CMK (cell line): ENCODE data around the gene MT1HL1.
"Not testable (repeated sequence)": the region's sequence is repeated elsewhere in the genome, so short reads cannot be mapped to it uniquely, and the experiment has no call there.

Experiments
- DNase-seq: peaks from one replicate; pipeline ENCODE4 v3.0.0-alpha.2; 2010; ENCODE audit warnings: low read depth

The MT1HL1 gene

DNA sequence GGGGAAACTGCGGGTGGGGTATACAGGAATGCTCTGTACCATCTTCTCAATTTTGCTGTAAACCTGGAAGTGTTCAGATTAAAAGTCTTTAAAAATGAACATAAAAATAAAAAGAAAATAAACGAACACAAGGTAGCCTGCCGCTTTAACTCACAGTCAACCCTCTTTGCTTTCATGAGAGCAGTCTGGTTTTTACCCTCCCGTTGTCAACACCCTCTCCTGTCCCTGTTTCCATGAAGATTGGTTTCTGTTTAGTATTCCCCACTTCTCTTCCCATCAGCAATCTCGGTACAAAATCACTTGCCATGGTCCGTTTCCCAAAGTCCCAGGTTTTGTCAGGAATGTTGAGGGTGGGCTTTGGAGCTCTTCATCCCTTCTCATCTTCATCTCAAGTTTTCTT, 28.8 kb downstream of the MT1HL1 start:
- no peak for DNase-seq

DNA sequence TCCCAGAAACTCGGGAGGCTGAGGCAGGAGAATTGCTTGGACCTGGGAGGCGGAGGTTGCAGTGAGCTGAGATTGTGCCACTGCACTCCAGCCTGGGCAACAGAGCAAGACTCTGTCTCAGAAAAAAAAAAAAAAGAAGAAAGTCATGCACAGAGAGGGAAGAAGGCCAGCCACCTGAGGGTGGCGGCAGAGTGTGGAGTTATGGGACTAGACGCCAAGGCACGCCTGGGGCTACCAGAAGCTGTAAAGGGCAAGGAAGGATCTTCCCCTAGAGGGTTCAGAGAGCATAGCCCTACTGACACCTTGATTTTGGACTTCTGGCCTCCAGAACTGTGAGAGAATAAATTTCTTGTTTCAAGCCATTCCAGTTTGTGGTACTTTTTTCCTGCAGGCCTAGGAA, 30.2 kb downstream of the MT1HL1 start:
- DNase-seq, result not testable (repeated sequence)

- DNase-seq, result no peak
Measured at GRCh38 chr1:236966636-236967035, 37.6 kb downstream of the MT1HL1 start.

DNA sequence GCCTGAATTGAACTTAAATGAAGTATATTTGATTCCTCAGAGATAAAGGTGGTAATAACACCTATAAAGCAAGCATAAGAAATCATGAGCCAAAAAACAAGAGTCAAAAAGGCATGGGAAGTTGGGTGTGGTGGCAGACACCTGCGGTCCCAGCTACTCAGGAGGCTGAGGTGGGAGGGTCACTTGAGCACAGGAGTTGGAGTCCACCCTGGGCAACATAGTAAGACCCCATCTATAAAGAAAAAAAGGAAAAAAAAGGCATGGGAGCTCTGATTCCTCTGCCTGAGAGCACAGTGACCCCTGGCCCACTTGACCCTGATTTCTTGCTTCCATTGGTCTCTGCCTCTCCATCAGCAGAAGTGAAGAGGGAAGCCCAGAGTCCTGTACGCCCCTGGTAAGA, 40.3 kb downstream of the MT1HL1 start:
- DNase-seq, result no peak

- no peak for DNase-seq
Measured at GRCh38 chr1:236959112-236959511, 45.1 kb downstream of the MT1HL1 start.

DNA sequence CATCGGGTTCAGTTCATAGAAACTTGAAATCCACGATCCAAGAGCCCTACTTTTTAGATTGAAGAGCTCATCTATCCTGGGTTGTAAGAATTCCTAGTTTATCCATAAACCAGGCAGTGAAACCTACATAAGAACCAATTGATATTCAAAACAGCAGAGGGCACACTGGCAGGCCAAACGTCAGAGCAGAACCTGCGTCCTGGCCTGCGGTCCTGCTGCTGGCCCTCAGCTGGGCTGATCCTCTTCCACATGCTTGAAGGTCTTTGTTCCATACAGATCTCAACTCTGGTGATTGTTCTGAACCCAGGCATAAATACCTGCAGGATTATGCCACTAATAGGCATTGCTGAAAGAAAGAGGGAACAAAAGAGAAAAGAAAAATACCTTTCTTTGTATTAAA, 47.0 kb downstream of the MT1HL1 start:
- DNase-seq, result no peak
